G401.6 (cell line): ENCODE results near the gene USF2.
"Not testable (repeated sequence)": the region's sequence is repeated elsewhere in the genome, so short reads cannot be mapped to it uniquely, and the experiment has no call there.

Experiments used
- FAIRE-seq: peaks from 2 replicates; lab custom pipeline; 2012; peaks lifted over from hg19 to GRCh38; lab: Jason Lieb, UNC

The USF2 gene

DNA sequence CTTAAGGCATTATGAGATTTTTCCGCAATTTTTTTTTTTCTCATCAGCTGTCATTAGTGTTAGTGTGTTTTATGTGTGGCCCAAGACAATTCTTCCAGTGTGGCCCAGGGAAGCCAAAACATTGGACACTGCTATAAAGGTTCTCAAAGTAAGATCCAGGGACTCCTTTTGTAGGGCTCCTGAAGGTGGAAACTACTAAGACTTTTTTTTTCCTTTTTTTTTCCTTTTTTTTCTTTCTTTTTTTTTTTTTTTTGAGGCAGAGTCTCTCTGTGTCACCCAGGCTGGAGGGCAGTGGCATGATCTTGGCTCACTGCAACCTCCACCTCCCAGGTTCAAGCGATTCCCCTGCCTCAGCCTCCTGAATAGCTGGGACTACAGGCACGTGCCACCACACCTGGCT lies 16.7 kb downstream of the USF2 start:
- not testable (repeated sequence) for FAIRE-seq

DNA sequence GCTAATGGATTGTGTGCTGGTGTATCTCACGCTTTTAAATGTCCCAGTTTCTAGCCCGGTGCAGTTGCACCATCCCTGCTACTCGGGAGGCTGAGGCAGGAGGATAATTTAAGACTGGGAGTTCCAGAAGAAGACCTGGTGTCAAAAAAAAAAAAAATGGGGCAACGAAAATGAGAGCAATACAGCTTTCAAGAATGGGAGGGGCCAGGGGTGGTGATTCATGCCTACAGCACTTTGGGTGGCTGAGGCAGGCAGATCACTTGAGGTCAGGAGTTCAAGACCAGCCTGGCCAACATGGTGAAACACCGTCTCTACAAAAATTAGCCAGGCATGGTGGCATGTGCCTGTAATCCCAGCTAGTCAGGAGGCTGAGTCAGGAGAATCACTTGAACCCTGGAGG lies 17.3 kb downstream of the USF2 start:
- not testable (repeated sequence) for FAIRE-seq

DNA sequence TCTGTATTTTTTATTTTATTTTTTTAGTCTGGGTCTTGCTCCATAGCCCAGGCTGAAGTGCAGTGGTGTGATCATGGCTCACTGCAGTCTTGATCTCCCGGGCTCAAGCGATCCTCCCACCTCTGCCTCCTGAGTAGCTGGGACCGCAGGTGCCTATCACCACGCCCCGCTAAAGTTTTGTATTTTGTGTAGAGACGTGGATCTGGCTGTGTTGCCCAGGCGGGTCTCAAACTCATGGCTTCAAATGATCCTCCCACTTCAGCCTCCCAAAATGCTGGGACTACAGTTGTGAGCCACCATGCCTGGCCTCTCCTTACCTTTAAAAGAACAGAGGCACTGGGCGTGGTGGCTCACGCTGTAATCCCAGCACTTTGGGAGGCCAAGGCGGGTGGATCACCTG lies 19.0 kb downstream of the USF2 start:
- no peak for FAIRE-seq

DNA sequence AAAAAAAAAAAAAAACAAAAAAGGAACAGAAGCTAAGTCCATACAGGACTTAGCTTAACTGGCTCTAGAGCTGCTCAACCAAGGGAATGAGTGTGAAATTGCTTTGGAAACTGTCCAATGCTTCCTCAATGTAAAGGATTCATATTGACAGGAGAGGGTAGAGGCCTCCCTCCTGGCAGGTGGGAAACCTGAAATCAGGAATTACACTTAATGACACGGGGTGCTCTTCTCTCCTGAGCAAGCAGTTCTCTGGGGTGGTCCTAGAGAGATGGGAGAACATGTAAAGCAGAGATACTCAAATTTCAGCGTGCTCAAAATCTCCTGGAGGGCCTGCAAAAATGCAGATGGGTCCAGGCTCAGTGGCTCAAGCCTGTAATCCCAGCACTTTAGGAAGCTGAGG lies 19.6 kb downstream of the USF2 start:
- FAIRE-seq, result no peak

DNA sequence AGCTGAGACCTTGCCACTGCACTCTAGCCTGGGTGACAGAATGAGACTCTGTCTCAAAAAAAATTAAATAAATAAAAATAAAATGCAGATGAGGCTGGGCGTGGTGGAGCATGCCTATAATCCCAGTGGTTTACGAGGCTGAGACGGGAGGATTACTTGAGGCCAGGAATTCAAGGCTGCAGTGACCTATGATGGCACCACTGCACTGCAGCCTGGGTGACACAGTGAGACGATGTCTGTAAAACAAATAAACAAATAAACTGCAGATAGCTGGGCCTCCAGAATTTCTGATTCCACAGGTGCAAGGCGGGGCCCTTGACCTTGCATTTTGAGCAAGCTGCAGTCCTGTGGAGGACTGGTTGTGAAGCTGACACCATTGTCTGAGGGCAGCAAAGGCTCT lies 20.1 kb downstream of the USF2 start:
- FAIRE-seq, result no peak

DNA sequence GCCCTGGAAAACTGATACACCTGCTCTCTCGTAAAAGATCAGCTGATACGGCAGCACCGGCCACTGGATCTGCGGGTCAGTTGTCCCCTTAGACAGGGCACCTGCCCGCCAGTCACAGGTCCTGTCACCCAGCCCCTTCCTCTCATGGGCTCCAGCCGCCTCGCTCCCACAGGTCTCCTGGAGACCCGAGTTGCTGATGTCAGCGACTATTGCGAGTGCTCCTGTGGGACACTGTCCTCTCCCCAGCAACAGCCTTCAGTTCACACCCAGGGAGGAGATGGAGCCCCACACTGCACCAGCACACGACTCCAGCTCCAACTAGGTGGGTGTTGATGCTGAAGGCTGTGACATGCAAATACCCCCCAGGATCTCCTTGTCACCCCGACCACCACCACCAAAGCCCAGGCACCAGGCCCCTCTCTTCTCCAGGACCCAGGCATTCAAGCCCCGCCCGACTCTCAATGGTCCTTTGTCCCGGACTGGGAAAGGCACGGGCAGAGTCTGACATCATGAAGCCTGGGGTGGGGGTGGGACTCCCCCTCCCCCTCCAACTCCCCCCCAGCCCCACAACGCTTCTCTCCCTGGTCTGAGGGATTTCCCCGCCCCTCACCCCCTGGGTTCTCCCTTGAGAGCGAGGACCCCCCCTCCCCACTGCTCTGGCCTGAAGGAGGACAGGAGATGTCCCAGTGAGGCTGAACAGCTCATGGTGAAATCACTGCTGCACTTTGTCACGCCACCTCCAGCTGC lies 21.8 kb downstream of the USF2 start:
- no peak for FAIRE-seq

DNA sequence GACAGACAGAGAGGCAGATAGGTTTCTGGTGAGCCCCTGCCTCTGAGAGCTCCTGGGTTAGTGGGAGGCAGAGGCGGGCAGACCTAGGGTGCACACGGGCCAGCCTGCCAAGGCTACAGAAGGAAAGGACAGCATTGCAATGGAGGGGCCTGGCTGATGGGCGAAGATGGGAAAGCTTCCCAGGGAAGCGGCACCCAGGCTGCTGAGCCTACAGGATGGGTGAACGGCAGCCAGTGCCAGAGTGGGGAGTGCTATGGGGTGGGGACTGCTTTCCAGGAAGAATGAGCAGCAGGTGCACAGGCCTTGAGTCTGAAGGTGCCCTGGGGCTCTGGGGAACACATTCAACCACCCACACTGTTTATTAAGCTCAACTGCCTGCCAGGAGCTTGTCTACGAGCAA lies 22.5 kb downstream of the USF2 start:
- no peak for FAIRE-seq

DNA sequence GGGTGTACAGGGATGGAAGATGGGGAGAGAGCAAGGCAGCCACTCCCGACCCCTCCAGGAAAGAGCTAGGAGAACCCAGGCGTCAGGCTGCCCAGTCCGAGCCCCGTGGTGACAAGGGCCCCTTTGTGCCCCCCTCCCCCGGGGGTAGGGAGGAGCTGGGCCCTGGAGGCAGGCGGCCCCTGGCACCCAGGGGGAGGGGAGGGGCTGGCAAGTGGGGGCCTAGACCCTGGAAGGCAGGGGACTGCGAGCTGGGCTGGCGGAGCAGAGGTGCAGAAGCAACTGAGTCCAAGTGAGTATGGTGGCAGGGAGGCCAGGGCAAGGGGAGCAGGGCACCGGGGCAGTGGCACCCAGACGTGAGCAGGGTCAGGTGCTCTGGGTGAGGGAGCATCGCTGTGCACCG lies 23.2 kb downstream of the USF2 start, which contains the start of gene MAG:
TSS of gene MAG (plus strand) at position 246 of the 400 bp plus-strand sequence. CDS start 3,248 bp downstream, outside the sequence.
- no peak for FAIRE-seq

DNA sequence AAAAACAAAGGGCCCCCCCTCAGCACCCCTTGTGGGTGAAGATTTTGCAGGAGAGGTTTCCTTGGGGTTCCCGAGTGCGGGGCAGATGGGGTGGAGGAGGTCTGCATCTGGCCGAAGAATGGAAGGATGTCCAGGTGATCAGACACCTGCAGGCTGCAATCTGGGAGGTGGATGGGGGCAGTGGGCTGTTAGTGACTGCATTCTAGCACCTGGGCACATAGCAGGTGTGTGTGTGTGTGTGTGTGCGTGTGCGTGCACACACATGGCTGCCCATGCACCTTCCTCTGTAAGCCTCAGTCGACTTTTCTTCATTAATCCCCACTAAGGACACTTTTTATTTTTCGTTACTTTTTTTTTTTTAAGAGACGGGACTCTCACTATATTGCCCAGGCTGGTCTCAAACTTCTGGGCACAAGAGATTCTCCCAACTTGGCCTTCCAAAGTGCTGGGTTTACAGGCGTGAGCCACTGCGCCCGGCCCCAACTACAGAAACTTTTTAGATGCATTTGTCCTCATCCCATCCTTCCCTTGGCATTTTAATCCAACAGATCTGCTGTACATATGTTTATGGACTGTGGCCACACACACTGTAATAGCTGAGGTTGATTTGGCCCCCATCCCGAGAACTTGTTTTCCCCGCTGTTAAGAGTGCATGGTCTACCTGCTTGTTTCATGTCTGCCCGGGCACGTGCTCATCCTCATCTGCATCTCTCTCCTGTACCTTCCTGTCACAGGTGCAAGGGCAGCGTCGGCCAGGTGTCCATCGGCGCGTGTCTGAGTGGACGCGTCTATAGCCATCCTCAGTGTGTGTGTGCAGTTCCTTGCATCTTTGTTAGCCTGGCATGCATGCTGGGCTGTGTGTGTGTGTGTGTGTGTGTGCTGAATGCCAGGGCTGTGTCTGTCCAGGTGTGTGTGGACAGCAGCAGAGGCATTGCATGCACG lies 23.9 kb downstream of the USF2 start:
- FAIRE-seq, result no peak

DNA sequence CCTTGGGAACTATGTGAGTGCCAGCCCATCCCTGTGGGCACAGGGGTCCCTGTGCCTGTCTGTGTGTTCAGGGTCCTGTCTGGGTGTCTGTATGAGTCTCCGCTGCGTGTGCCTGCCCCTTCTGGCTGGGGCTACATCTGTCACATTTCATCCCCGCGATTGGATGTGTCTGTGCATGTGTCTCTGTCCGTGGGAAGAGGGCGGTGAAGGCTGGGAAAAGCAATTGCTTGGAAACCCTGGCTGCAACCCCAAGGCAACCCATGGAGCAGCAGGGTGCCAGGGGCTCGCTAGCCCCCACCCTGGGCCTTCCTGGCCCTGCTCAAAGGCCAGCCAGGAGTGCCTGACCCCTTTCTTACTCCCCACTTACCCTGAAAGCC lies 24.6 kb downstream of the USF2 start:
- FAIRE-seq, result no peak

DNA sequence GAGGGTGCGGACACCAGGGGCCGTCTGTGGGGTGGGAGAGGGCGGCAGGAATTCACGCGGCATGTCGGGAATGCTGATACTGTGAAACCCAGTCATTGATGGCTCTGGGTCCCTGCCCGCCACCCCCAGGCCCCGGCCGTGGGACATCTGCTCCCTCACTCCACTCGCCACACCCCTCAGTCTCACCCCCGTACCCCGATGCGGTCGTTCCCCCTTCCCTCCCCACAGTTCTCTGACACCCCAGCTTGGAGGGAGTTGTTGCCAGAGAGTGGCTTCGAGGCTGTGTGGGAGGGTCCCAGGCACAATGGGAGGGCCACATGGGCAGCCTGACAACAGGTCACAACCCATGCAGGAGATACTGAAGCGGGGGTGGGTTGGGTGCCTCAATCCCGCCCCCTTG lies 25.0 kb downstream of the USF2 start:
- no peak for FAIRE-seq

DNA sequence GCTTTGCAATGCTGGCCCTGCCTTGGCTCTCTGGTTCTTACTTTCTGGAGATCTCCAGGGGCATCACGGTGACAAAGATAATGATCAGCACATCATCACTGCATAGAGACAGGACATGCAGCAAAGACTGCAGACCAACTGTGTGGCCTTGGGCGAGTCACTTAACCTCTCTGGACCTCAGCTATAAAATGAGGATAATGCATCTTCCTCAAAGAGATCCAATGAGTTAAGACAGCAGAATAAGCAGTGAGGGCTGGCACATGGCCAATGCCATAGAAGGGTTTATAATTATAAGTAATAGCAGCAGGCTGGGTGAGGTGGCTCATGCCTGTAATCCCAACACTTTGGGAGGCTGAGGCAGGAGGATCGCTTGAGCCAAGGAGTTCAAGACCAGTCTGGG lies 25.6 kb downstream of the USF2 start:
- FAIRE-seq, result no peak

DNA sequence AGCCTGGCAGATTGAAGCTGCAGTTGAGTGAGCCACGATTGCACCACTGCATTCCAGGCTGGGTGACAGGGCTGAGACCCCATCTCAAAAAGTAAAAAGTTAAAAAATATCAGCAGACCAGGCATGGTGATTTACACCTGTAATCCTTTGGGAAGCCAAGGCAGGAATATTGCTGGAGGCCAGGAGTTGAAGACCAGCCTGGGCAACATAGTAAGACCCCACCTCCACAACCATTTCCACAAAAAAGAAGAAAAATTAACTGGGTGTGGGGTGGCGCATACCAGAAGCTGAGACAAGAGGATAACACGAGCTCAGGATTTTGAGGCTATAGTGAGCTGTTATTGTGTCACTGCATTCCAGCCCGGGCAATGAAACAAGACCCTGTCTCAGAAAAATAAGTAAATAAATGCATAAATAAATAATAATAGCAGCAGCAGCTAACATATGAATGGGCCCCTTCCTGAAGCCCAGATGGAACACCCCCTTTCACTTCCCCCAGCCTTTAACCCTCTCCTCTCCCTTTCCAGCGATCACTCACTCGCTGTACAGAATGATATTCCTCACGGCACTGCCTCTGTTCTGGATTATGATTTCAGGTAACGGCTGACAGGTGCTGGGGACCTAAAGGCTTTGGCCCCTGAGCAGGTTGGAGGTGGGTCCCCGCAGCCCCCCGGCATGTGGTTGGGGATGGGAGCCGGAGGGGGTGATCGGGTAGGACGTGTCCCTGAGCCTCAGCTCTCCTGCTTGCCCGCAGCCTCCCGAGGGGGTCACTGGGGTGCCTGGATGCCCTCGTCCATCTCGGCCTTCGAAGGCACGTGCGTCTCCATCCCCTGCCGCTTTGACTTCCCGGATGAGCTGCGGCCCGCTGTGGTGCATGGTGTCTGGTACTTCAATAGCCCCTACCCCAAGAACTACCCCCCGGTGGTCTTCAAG lies 26.4 kb downstream of the USF2 start:
- no peak for FAIRE-seq

DNA sequence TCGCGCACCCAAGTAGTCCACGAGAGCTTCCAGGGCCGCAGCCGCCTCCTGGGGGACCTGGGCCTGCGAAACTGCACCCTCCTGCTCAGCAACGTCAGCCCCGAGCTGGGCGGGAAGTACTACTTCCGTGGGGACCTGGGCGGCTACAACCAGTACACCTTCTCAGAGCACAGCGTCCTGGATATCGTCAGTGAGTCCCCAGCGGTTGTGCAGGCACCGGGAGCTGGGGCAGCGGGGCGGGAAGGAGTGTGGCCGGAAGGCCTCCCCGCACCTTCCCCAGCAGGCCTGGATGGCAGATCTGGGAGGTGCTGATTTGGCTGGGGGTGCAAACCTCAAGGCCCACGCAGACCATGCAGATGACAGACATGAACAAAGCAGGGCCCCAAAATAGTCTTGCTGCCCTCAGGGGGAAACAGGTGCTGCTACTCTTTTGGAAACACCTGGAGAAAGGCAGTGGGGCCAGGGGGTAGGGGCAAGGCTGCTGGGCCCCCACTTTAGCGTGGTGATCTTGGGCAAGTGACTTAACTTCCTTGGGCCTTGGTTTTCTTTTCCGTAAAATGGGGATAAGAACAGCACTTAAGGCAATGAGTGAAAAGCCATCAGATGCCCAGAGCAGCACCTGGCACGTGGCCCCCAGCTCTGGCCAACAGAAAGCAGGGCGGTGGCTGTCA lies 27.2 kb downstream of the USF2 start:
- FAIRE-seq, result no peak

DNA sequence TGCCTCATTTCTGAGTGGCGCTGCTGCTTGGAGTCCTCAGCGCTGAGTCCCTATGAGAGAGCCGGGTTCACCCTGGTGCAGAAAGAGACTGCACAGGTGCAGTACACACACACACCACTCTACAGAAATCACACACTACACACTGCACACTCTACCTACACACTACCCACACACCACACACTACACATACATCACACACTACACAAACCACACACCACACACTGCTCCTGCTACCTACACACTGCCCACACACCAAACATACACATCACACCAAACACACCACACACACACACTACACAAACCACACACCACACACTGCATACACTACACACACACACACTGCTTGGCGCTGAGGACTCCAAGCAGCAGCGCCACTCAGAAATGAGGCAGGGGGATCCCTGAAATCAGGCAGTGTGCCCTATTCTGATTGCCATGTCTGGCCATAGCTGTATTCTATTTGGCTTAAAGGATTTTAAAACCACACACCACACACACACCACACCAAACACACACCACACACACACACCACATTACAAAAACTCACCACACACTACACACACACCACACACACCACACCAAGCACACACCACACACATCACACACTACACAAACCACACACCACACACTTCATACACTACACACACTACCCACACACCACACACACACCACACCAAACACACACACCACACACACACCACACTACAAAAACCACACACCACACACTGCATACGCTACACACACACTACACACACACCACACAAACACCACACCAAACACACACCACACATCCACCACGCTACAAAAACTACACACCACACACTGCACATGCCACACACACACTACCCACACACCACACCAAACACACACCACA lies 28.1 kb downstream of the USF2 start:
- no peak for FAIRE-seq

DNA sequence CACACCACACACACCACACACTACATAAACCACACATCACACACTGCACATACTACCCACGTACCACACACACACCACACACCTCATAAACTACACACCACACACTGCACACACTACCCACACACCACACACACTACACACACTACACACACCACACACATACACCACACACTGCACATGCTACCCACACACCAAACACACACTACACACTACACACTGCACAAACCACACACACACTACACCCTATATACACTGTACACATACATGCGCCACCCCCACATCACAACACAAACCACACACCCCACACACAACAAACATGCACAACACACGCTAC lies 28.7 kb downstream of the USF2 start:
- no peak for FAIRE-seq

DNA sequence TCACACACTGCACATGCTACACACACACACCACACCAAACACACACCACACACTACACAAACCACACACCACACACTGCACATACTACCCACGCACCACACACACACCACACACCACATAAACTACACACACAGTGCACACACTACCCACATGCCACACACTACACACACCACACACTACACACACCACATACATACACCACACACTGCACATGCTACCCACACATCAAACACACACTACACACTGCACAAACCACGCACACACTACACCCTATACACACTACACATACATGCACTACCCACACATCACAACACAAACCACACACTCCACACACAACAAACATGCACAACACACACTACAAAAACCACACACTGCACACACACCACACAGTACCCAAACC lies 29.2 kb downstream of the USF2 start:
- FAIRE-seq, result no peak

DNA sequence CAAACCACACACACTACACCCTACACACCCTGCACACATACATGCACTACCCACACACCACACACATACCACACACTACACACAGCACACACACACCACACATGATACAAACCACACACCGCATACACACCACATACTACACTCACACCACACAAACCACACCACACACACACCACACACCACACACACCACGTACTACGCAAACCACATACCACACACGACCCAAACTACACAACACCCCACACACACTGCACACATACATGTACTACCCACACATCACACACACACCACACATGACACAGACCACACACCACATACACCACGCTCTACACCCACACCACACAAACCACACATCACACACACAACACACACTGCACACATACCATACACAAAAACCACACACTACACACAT lies 29.8 kb downstream of the USF2 start:
- FAIRE-seq, result no peak

DNA sequence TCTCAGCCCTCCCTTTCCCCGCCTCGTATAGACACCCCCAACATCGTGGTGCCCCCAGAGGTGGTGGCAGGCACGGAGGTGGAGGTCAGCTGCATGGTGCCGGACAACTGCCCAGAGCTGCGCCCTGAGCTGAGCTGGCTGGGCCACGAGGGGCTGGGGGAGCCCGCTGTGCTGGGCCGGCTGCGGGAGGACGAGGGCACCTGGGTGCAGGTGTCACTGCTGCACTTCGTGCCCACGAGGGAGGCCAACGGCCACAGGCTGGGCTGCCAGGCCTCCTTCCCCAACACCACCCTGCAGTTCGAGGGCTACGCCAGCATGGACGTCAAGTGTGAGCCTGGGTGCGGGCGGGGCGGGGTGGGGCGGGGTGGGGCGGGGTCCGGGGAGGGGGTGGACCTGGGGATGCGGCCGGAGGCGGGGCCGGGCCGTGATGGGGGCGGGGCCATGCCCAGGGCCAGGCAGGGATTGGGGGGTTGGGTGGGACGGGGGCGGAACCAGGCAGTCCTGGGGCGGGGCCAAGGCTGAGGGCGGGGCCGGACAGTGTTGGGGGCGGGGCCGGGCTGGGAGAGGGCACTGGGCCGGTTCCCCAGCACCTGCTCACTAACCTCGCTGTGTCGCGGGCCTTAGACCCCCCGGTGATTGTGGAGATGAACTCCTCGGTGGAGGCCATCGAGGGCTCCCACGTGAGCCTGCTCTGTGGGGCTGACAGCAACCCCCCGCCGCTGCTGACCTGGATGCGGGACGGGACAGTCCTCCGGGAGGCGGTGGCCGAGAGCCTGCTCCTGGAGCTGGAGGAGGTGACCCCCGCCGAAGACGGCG lies 31.0 kb downstream of the USF2 start:
- FAIRE-seq, result no peak

DNA sequence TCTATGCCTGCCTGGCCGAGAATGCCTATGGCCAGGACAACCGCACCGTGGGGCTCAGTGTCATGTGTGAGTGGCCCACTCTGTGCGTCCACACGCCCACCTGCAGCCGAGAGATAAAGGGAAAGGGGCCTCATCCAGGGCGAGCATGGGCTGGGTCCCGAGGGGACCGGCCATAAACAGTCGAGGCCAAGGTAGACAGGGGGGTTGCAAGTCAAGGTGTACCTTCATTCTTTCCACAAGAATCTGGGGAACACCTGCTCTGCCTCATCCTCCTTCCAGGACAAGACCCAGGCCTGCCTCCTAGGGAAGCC lies 31.5 kb downstream of the USF2 start:
- FAIRE-seq, result no peak
